ENCODE results near the gene DLEC1.
"Not testable (repeated sequence)": the region's sequence is repeated elsewhere in the genome, so short reads cannot be mapped to it uniquely, and the experiment has no call there.

The DLEC1 gene

DNA sequence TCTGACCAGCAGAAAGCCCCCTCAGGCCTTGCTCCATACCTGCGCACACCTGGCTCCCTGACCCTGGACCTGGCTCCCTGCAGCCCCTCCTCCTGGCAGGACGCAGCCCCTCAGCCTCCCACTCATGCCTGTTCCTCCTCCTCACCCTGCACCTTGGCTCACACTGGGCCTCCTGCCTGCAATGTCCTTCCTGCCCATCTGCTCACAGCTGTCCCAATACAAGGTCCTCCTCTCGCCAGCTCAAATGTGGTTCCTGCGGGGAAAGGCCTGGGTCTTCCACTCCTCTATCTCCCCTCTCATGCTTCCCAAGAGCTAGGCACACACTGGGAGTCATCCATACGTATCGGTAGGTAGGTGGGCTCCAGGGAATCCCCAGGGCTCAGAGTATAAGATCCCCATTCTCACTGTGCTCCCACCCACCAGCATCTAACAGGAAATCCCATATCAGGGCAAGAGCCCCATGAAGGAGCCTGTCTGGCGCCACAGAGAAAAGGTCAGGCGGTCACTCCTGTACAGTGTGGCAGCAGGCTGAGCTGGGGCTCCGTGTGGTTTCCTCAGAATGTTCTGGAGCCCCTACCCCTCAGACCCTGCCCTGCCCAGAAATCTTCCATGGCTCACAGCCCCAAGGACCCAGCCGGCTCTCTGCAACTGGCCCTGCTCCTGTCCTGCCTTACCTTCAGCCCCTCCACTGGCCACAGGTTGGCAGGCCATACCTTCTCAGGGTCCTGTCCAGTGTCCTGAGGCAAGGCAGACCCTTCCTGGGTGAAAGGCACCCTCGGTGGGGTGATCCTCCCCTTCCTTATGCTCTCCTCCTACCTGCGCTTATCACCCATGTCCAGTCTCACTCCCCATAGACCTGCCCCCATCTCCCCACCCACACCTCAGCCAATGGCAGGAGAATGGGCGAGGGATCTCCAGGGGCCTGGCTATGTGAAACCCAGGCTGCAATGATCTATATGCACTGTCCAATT is 20.4 kb upstream of the DLEC1 start:
- DNase-seq (ENCODE audit: low read depth) = no peak

GRCh38 chr3:38019658-38020341 is 19.2 kb upstream of the DLEC1 start:
- DNase-seq (ENCODE audit: low read depth) = no peak

DNA sequence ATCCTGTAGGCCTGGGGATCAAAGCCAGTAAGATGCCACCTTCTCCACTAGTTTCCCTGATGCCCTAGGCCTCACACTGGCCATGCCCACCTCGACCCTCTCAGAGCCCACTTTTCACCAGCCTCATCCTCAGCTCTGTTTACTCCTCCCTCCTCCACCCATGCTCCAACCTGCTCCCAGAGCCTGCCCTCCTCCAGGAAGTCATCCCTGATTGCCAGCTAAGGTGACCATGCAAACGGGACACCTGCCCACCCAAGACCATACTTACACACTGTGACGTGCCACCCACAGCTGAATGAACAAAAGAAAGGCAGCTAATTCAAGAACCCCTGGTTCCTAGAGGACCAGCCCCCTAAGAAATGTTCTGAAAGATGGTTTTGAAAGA is 18.7 kb upstream of the DLEC1 start:
- DNase-seq (ENCODE audit: low read depth) = no peak

GRCh38 chr3:38021196-38021595 is 17.8 kb upstream of the DLEC1 start:
- DNase-seq (ENCODE audit: low read depth) = no peak

- DNase-seq (ENCODE audit: low read depth) = no peak
Measured at GRCh38 chr3:38022301-38022700, 16.7 kb upstream of the DLEC1 start.

DNA sequence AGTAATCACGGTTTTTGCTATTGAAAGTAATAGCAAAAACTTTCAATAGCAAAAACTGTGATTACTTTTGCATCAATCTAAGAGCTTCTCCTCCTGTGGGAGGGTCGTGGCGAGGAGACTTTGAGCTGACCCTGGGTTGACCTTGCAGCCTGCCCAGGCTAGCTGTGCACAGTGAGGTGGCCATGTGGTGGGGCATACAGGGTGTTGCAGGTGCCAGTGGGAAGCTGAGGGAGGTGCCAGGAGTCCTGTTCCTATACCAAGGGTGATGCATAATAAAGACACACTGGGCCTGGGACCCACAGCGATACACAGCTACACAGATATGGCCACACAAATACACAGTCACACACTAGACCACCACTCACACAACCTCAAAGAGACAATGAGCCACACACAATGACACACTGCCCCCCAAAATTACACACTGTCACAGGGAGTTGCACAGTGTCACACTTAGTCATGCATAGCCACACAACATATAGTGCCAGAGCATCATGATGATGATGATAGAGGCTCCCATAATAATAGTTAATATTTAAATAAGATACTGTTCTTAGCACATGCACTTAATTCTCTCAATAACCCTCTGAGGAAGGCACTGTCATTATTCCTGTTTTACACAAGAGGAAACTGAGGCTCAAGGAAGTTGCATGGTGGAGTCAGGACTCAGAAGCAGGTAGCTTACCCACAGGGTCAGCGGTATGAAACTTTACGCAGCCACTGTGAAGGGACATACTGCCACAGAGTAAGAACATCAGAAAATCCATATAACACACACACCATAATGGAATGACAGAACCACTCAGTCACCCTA is 15.9 kb upstream of the DLEC1 start:
- DNase-seq (ENCODE audit: low read depth) = no peak

DNA sequence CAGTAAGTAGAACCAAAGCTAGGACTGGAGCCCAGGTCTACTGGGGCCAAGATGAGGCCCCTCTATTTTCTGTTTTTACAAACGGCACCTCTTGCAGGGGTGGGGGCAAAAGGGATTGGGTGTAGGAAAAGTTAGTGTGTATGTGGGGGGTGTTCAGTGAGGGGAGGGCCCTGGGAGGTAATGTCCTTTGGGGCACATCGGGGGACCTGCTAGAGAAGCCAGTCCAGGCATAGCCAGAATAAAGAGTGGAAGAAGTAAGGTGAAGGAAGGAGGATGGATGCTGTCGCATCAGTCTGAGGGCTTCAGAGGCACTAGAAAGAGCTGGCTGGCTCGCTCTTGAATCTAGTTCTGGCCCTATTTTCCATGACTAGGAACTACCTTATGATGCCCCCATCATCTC is 12.2 kb upstream of the DLEC1 start:
- no peak for DNase-seq (ENCODE audit: low read depth)

GRCh38 chr3:38027466-38028465 is 11.2 kb upstream of the DLEC1 start:
- no peak for DNase-seq (ENCODE audit: low read depth)

DNA sequence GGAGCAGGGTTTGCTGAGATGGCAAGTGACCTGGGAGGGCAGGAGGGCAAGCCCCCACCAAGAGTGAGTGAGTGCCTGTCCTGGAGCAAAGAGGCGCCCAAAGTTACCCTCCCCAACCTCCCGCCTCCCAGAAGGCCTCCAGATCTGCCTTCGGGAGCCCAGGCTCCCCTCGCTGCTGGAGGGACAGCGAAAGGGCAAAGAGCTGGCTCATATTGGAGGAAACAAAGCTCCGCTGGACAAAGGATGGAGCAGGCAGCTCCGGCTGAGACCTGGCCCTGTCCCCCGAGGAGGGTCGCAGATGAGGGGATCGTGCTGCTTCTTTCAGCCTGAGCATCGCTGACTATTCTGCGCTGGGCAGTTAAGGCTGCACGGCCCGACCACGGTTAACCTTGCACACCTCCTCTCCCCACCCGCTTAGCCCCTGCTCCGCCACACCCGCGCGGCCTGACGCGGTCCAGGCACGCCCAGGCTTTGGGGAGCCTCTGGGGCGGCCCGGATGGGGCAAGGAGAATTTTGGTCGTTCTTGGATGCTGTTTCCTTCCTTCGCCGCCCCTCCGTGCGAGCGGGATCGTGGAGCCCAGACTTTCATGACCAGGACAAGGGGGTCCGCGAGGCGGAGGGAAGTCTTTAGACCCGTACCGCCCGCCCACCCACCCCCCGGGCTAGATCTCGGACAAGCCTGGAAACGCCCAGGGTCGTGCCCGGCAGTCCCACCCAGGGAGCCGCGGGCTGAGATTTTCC is 10.2 kb upstream of the DLEC1 start:
- no peak for DNase-seq (ENCODE audit: low read depth)

GRCh38 chr3:38029400-38030125 is 9.4 kb upstream of the DLEC1 start, which contains the start of gene PLCD1:
PLCD1 (minus strand) TSS chr3:38029642; CDS start chr3:38029539, 103 bp downstream.
- no peak for DNase-seq (ENCODE audit: low read depth)

DNA sequence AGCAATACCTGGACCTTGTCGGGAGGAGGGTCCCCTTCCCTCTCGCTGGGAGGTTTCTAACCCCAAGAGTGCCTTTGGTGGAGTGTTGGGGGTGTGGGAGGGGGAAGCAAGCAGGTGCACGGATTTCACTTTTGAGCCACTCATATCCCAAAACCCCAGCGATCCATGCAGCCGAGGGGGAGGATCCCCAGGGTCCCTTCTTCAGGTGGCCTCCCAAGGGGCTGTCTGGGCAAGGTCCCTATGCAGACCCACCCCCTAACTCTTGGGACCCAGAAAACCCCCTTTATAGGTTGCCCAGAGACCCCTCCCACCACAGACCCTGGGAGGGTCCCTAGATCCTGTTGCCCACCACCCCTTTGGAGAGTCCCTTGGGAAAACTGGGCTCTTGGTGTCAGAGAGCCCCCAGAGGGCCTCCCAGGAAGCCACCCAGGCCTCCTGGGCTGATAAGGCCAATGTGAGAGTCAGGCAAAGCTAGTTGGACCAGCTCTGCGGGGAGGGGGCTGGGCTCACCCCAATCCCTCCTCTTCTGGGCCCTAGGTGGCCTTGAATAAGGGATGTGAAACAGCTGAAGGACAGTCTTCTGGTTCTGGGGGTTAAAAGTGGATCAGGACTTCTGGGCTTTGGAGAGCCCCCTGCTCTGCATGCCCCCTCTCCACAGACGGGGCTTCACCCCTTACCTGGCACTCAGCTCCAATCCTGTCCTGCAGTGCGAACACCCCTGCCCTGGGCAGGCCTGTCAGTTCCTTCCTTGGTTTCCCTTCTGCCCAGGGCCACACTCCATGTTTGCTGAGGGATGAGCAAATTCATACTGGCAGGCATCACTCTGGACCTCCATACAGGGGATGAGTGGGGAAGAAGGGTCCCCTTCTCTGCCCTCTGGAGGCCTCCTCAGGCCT is 8.6 kb upstream of the DLEC1 start:
- no peak for DNase-seq (ENCODE audit: low read depth)

GRCh38 chr3:38031022-38031994 is 7.7 kb upstream of the DLEC1 start:
- no peak for DNase-seq (ENCODE audit: low read depth)

DNA sequence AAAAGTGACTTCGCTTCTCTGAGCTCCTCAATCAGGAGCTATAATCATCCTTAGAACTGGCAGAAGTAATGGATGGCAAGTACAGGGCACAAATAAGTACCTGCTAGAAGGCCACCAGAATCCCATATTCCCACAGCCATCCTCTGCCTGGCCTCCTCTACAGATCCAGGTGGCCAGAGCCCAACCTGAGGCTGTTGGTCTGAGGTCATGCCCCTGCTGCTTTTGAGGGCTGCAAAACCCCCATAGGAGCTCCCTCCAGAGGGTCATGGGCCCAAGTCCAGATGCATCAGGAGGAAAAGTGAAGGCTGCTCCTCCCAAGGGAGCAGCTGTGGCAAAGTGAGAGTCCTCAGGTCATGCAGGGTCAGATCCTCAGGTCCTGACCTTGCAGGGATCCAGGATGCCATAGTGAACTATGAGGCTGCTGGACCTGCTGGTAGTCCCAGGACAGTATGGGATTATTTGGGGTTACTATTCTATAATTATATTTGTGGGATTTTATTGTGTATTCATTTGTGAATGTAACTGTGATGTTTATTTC is 6.6 kb upstream of the DLEC1 start:
- no peak for DNase-seq (ENCODE audit: low read depth)

DNA sequence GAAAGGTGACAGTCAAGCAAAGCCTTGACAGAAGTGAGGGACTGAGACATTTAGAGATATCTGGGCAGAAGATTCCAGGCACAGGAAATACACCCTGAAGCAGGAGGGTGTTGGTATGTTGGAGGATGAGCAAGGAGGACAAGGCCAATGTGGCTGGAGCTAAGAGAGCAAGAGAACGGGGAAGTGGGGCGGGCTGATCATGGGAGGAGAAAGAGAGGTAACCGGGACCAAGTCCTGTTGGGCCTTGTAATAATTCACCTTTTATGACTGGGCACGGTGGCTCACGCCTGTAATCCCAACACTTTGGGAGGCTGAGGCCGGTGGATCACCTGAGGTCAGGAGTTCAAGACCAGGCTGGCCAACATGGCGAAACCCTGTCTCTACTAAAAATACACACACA is 5.4 kb upstream of the DLEC1 start:
- DNase-seq (ENCODE audit: low read depth) = not testable (repeated sequence)

GRCh38 chr3:38034335-38034734 is 4.7 kb upstream of the DLEC1 start:
- not testable (repeated sequence) for DNase-seq (ENCODE audit: low read depth)

- DNase-seq (ENCODE audit: low read depth) = no peak
Measured at GRCh38 chr3:38036286-38036685, 2.7 kb upstream of the DLEC1 start.

DNA sequence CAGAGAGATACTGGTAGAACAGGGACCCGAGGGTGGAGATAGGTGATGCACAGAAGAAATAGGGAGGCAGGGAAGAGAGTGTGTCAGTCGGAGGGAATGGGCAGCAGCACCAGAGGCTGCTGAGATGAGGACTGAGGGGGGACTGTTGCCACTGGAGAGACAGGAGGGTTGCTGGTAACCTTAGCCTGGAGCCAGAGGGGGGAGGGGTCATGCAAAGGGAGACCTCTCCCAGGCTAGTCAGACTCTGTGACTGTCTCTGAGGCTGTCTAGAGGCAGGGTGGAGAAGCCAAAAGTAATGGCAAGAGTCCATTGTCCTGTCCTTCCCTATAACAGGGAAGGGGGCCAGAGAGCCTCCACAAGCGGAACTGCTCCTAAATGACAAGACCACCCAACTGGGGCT is 2.1 kb upstream of the DLEC1 start:
- DNase-seq (ENCODE audit: low read depth) = no peak
